Brain microvascular endothelial cell (primary cell): ENCODE measurements around the gene TEKT2.

Experiments used
- DNase-seq: peaks from one replicate; pipeline ENCODE4 v3.0.0-alpha.2; 2020
- H3K27ac ChIP-seq: fragments of 250-450 bp; sonication (Bioruptor Pico); 2 replicates; pipeline ENCODE4 v1.5.1; 2020; ENCODE audit warnings: mild to moderate bottlenecking, moderate library complexity
- H3K27me3 ChIP-seq: fragments of 250-450 bp; sonication (Bioruptor Pico); replicated peaks from 2 replicates; pipeline ENCODE4 v1.5.1; 2020; ENCODE audit warnings: mild to moderate bottlenecking
- H3K36me3 ChIP-seq: fragments of 250-450 bp; sonication (Bioruptor Pico); replicated peaks from 2 replicates; pipeline ENCODE4 v1.5.1; 2020; ENCODE audit warnings: mild to moderate bottlenecking
- H3K4me3 ChIP-seq: 2 replicates; pipeline ENCODE4 v1.5.1; 2011; ENCODE audit warnings: low read depth, mild to moderate bottlenecking, control low read depth, low read length, moderate library complexity
- in situ Hi-C: cut with HindIII; loops from 2 replicates; pipeline ENCODE4 v1.10.0; 2017; ENCODE audit warnings: low sequenced_read_pairs, low pct_ligation_motif_present
- TF ChIP-seq, protein P1 (sequence below): IDR thresholded peaks from 2 replicates; pipeline ENCODE4 v1.5.1; 2011; ENCODE audit warnings: low read depth, mild to moderate bottlenecking, moderate library complexity, low read length, control low read depth, inconsistent platforms; ENCODE audit errors: missing control alignments

The TEKT2 gene

GRCh38 chr1:36125129-36125991 lies 41.5 kb downstream of the TEKT2 start, which contains the start of gene COL8A2:
TSS of gene COL8A2 (minus strand) at chr1:36125222. CDS start at chr1:36100242, 24,980 bp downstream.
- in situ Hi-C loops, result no loop called here
- TF ChIP-seq, protein P1, sequence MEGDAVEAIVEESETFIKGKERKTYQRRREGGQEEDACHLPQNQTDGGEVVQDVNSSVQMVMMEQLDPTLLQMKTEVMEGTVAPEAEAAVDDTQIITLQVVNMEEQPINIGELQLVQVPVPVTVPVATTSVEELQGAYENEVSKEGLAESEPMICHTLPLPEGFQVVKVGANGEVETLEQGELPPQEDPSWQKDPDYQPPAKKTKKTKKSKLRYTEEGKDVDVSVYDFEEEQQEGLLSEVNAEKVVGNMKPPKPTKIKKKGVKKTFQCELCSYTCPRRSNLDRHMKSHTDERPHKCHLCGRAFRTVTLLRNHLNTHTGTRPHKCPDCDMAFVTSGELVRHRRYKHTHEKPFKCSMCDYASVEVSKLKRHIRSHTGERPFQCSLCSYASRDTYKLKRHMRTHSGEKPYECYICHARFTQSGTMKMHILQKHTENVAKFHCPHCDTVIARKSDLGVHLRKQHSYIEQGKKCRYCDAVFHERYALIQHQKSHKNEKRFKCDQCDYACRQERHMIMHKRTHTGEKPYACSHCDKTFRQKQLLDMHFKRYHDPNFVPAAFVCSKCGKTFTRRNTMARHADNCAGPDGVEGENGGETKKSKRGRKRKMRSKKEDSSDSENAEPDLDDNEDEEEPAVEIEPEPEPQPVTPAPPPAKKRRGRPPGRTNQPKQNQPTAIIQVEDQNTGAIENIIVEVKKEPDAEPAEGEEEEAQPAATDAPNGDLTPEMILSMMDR, result no peak
- no peak for DNase-seq
- no peak within 1 kb of the TSS for H3K27ac ChIP-seq
- H3K27me3 ChIP-seq, result peaks cover 14% of the 10 kb centered on the region
- no peaks in the 10 kb centered on the region for H3K36me3 ChIP-seq
- no peak within 1 kb of the TSS for H3K4me3 ChIP-seq

DNA sequence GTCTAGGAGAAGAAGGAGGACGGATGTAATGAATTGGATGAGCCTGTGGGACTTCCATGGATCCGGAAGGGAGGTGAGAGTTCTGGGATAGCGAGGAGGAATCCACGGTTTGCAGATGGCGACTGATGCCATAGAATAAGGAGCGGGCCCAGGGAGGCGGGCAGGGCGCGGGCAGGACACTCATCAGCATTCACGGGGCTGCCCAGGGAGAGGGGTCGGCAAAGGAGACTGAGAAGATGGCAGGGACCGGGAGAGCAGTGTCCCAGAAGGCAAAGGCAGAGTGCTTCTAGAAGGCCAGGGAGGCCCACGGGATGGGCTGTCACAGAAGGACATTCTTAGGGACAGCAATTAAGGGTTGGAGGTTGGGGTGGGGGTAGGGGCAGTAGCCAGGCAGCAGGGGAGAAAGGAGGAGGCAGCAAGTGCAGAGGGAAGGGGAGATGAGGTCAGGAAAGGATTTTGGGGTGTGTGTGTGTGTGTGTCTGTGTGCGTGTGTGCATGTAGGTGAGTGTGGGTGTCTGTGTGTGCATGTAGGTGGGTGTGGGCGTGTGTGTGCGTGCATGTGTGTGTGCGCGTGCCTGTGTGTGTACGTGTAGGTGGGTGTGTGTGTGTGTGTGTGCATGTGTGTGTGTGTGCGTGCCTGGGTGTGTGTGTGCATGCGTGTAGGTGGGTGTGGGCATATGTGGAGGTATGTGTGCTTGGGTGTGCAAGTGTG lies 42.3 kb downstream of the TEKT2 start:
- H3K36me3 ChIP-seq, result no peaks in the 10 kb centered on the region
- peaks cover 14% of the 10 kb centered on the region for H3K27me3 ChIP-seq
- H3K27ac ChIP-seq, result no peak overlapping the region
- in situ Hi-C loops, result no loop called here
- TF ChIP-seq, protein P1, result no peak
- no peak overlapping the region for H3K4me3 ChIP-seq
- no peak for DNase-seq

DNA sequence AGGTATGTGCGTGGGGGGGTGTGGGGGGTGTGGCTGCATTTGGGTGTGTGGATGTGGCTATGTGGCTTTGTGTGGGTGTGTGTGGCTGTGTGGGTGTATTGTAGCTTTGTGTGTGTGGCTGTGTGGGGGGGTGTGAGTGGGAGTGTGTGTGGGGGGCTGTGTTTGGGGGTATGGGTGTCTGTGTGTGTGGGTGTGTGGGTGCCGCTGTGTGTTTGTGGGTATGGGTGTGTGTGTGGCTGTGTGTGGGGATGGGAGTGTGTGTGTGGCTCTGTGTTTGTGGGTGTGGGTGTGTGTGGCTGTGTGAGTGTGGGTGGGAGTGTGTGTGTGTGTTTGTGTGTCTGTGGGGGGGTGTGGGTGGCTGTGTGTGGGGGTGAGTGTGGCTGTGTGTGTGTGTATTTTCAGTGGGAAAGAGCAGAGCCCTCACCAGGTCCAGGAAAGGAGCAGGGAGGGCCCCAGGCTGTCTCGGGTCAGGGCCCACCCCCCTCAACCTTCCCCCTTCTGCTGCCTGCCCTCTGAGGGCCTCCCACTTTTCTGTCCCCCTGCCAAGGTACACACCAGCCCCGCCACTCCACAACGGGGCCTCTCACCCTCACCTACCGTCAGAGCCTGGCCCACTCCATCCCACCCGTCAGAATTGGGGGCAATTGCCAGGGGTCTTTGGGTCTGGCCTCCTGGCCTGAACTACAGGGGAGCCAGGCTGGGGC lies 43.1 kb downstream of the TEKT2 start:
- in situ Hi-C loops, result no loop called here
- TF ChIP-seq, protein P1, result no peak

GRCh38 chr1:36128126-36128904 lies 44.4 kb downstream of the TEKT2 start:
- H3K4me3 ChIP-seq, result no peak overlapping the region
- H3K36me3 ChIP-seq, result no peaks in the 10 kb centered on the region
- H3K27ac ChIP-seq, result no peak overlapping the region
- no peak for DNase-seq
- in situ Hi-C loops, result no loop called here
- TF ChIP-seq, protein P1, result no peak
- peaks cover 14% of the 10 kb centered on the region for H3K27me3 ChIP-seq

More for the DNA sequence above, 43.1 kb downstream of the TEKT2 start:
- no peaks in the 10 kb centered on the region for H3K36me3 ChIP-seq
- no peak overlapping the region for H3K4me3 ChIP-seq
- H3K27me3 ChIP-seq, result peaks cover 14% of the 10 kb centered on the region
- DNase-seq, result no peak
- H3K27ac ChIP-seq, result no peak overlapping the region

- Histone ChIP-seq H3K27ac (no peak overlapping the region), H3K36me3 (no peaks in the 10 kb centered on the region), H3K4me3 (no peak overlapping the region), H3K27me3 (peaks cover 14% of the 10 kb centered on the region)
- TF ChIP-seq, protein P1, result no peak
- in situ Hi-C loops, result no loop called here
- DNase-seq, result no peak
Measured at GRCh38 chr1:36128905-36129206, 45.0 kb downstream of the TEKT2 start.
